ENCODE measurements around the gene HTT. TPM values are rescaled to one million over a fixed set of nuclear protein-coding genes. Genes with fewer than 3 reads are reported as not detected.

The HTT gene
- total and polyA plus RNA-seq, 8 donors, result 34.5 to 75.9 (median 43.5) TPM

GRCh38 chr4:3108211-3108610 is 33.7 kb downstream of the HTT start:
- TF ChIP-seq CTCF (IDR thresholded peaks at IDR 0.05), result no peak
- Histone ChIP-seq H3K4me1 (peaks cover 6 to 32% of the 10 kb centered on the region in 2 donors), H3K27ac (peak overlapping the region; percentile 27 to 51), H3K9me3 (no peaks in the 10 kb centered on the region), H3K27me3 (no peaks in the 10 kb centered on the region), H3K36me3 (peaks cover 0 to 78% of the 10 kb centered on the region in 2 donors), H3K4me3 (no peak overlapping the region)
- no peak for ATAC-seq
- DNase-seq, result no peak
- intact Hi-C loops (cut with DNase I), result no loop called here

- no peaks in the 10 kb centered on the region for H3K9me3 ChIP-seq
- DNase-seq, result peak in 1 of 4 donors; percentile 10
- no peaks in the 10 kb centered on the region for H3K27me3 ChIP-seq
- peaks cover 0 to 85% of the 10 kb centered on the region in 2 donors for H3K36me3 ChIP-seq
- no peak overlapping the region for H3K4me3 ChIP-seq
- ATAC-seq, result no peak
- peak overlapping the region in 1 of 2 donors; percentile 57 for H3K27ac ChIP-seq
- intact Hi-C loops (cut with DNase I), result no loop called here
- peaks cover 6 to 30% of the 10 kb centered on the region in 2 donors for H3K4me1 ChIP-seq
- no peak for TF ChIP-seq CTCF (IDR thresholded peaks at IDR 0.05)
Observed at GRCh38 chr4:3111461-3111860, 37.0 kb downstream of the HTT start.

GRCh38 chr4:3112201-3112600 is 37.7 kb downstream of the HTT start:
- ATAC-seq (no peak), DNase-seq (no peak)
- Histone ChIP-seq H3K9me3 (no peaks in the 10 kb centered on the region), H3K36me3 (peaks cover 0 to 89% of the 10 kb centered on the region in 2 donors), H3K27me3 (no peaks in the 10 kb centered on the region), H3K4me1 (peaks cover 1 to 22% of the 10 kb centered on the region in 2 donors), H3K27ac (peak overlapping the region in 1 of 2 donors; percentile 57), H3K4me3 (no peak overlapping the region)
- no peak for TF ChIP-seq CTCF (IDR thresholded peaks at IDR 0.05)
- intact Hi-C loops (cut with DNase I), result no loop called here

GRCh38 chr4:3112609-3113469 is 38.4 kb downstream of the HTT start:
- peaks cover 0 to 89% of the 10 kb centered on the region in 2 donors for H3K36me3 ChIP-seq
- intact Hi-C loops (cut with DNase I), result no loop called here
- no peak for TF ChIP-seq CTCF (IDR thresholded peaks at IDR 0.05)
- H3K4me3 ChIP-seq, result no peak overlapping the region
- no peaks in the 10 kb centered on the region for H3K9me3 ChIP-seq
- DNase-seq (no peak), ATAC-seq (peak; percentile 71)
- no peaks in the 10 kb centered on the region for H3K27me3 ChIP-seq
- peaks cover 0 to 17% of the 10 kb centered on the region in 2 donors for H3K4me1 ChIP-seq
- no peak overlapping the region for H3K27ac ChIP-seq

GRCh38 chr4:3114377-3114776 is 39.9 kb downstream of the HTT start:
- Histone ChIP-seq H3K9me3 (no peaks in the 10 kb centered on the region), H3K4me1 (peaks cover 0 to 1% of the 10 kb centered on the region in 2 donors), H3K27ac (peak overlapping the region in 1 of 2 donors; percentile 4), H3K4me3 (no peak overlapping the region), H3K27me3 (no peaks in the 10 kb centered on the region), H3K36me3 (peaks cover 0 to 80% of the 10 kb centered on the region in 2 donors)
- no peak for TF ChIP-seq CTCF (IDR thresholded peaks at IDR 0.05)
- intact Hi-C loops (cut with DNase I), result no loop called here
- DNase-seq (no peak), ATAC-seq (no peak)

Data from left lung (tissue), 10 donors.